GM21717 (cell line): ENCODE data around the gene RPL22L1.
"Not testable (repeated sequence)": the region's sequence is repeated elsewhere in the genome, so short reads cannot be mapped to it uniquely, and the experiment has no call there.

ENCODE experiments used
- ATAC-seq: cut with Tn5 transposase; IDR thresholded peaks from one replicate; pipeline ENCODE4 v1.9.1; 2021; ENCODE audit warnings: mild to moderate bottlenecking, moderate library complexity; ENCODE audit not compliant: unreplicated experiment

The RPL22L1 gene

GRCh38 chr3:170869645-170870593 is at the start of gene RPL22L1:
RPL22L1 (minus strand) TSS chr3:170870195; CDS start chr3:170870167, 28 bp downstream.
- ATAC-seq, result peak; percentile 98

GRCh38 chr3:170918715-170919114 is 48.7 kb upstream of the RPL22L1 start:
- ATAC-seq, result no peak

- no peak for ATAC-seq
Observed at GRCh38 chr3:170914690-170915089, 44.7 kb upstream of the RPL22L1 start.

- ATAC-seq, result no peak
Observed at GRCh38 chr3:170914212-170914611, 44.2 kb upstream of the RPL22L1 start.

GRCh38 chr3:170911051-170911450 is 41.1 kb upstream of the RPL22L1 start:
- ATAC-seq, result no peak

GRCh38 chr3:170910542-170910941 is 40.5 kb upstream of the RPL22L1 start:
- no peak for ATAC-seq

- ATAC-seq, result no peak
Observed at GRCh38 chr3:170909129-170909903, 39.3 kb upstream of the RPL22L1 start.

- ATAC-seq, result peak; percentile 93
Observed at GRCh38 chr3:170908235-170909116, 38.5 kb upstream of the RPL22L1 start, which contains the start of gene EIF5A2. EIF5A2 (minus strand) TSS chr3:170908637; CDS start chr3:170907806, 831 bp downstream.

GRCh38 chr3:170907637-170908234 is 37.7 kb upstream of the RPL22L1 start:
- no peak for ATAC-seq

GRCh38 chr3:170905862-170906261 is 35.9 kb upstream of the RPL22L1 start:
- ATAC-seq, result no peak

GRCh38 chr3:170903123-170903522 is 33.1 kb upstream of the RPL22L1 start:
- no peak for ATAC-seq

GRCh38 chr3:170899455-170899854 is 29.5 kb upstream of the RPL22L1 start:
- no peak for ATAC-seq

- ATAC-seq, result no peak
Observed at GRCh38 chr3:170897978-170898377, 28.0 kb upstream of the RPL22L1 start.

GRCh38 chr3:170897199-170897598 is 27.2 kb upstream of the RPL22L1 start:
- ATAC-seq, result not testable (repeated sequence)

- ATAC-seq, result no peak
Observed at GRCh38 chr3:170896781-170897180, 26.8 kb upstream of the RPL22L1 start.

GRCh38 chr3:170896333-170896732 is 26.3 kb upstream of the RPL22L1 start:
- not testable (repeated sequence) for ATAC-seq

GRCh38 chr3:170893895-170894294 is 23.9 kb upstream of the RPL22L1 start:
- no peak for ATAC-seq

- no peak for ATAC-seq
Observed at GRCh38 chr3:170889630-170890029, 19.6 kb upstream of the RPL22L1 start.

- no peak for ATAC-seq
Observed at GRCh38 chr3:170889132-170889531, 19.1 kb upstream of the RPL22L1 start.
